ENCODE measurements around the gene DAGLA. TPM values are rescaled to one million over a fixed set of nuclear protein-coding genes. Genes with fewer than 3 reads are reported as not detected.

Gene DAGLA
- total RNA-seq, 1 experiment from 2014 or later, result 10.1 TPM

DNA sequence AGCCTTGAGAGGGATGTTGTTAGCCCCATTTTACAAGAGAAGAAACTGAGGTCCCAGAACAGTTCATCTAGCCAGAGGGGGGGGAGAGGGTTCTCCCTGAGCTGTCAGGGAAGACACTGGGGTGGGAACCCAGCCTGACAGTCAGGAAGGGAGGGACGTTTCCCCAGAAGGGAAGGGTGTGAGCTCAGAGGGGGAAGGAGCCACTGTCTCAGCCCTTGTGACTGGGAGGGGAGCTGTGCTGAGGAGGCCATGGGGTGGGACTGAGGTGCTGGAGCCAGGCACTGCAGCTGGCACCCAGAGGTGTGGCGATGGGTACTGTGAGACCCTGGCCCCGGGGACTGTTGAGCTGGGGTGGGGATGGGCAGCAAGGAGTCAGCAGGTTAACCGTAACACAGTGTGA lies 35.7 kb downstream of the DAGLA start:
- TF ChIP-seq, protein P1, sequence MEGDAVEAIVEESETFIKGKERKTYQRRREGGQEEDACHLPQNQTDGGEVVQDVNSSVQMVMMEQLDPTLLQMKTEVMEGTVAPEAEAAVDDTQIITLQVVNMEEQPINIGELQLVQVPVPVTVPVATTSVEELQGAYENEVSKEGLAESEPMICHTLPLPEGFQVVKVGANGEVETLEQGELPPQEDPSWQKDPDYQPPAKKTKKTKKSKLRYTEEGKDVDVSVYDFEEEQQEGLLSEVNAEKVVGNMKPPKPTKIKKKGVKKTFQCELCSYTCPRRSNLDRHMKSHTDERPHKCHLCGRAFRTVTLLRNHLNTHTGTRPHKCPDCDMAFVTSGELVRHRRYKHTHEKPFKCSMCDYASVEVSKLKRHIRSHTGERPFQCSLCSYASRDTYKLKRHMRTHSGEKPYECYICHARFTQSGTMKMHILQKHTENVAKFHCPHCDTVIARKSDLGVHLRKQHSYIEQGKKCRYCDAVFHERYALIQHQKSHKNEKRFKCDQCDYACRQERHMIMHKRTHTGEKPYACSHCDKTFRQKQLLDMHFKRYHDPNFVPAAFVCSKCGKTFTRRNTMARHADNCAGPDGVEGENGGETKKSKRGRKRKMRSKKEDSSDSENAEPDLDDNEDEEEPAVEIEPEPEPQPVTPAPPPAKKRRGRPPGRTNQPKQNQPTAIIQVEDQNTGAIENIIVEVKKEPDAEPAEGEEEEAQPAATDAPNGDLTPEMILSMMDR (conservative IDR thresholded peaks at IDR 0.05), result no peak
- TF ChIP-seq EZH2 (IDR thresholded peaks at IDR 0.05; ENCODE audit: low read depth), result no peak
- intact Hi-C loops (cut with micrococcal nuclease; ENCODE audit: unreplicated experiment), result no loop called here
- ChIA-PET POLR2A (ENCODE audit: unreplicated experiment) (no interaction called here), CTCF (no interaction called here)
- Histone ChIP-seq H4K20me1 (ENCODE audit: insufficient read depth) (0 out of 2 replicates have a peak, but pooled peaks cover 6% of the 10 kb centered on the region), H3K9me2 (ENCODE audit: insufficient read depth) (no peaks in the 10 kb centered on the region), H3K4me2 (no peak overlapping the region), H3K27ac (no peak overlapping the region), H3K79me2 (ENCODE audit: low read depth) (no peaks in the 10 kb centered on the region), H3K4me3 (no peak overlapping the region), H3K36me3 (ENCODE audit: low read depth) (no peaks in the 10 kb centered on the region), H3K27me3 (ENCODE audit: insufficient read depth, low read depth) (no peaks in the 10 kb centered on the region), H3K9me3 (ENCODE audit: insufficient read depth, low read depth) (no peaks in the 10 kb centered on the region), H2AFZ (no peak overlapping the region), H3K4me1 (replicated peaks; ENCODE audit: insufficient read depth) (no peaks in the 10 kb centered on the region), H3F3A (ENCODE audit: insufficient read depth, low read depth) (no peaks in the 10 kb centered on the region; the same call in 1 of the 2 replicates)
- no TSS peak for BruUV-seq (replicated peaks)
- no peak for DNase-seq

DNA sequence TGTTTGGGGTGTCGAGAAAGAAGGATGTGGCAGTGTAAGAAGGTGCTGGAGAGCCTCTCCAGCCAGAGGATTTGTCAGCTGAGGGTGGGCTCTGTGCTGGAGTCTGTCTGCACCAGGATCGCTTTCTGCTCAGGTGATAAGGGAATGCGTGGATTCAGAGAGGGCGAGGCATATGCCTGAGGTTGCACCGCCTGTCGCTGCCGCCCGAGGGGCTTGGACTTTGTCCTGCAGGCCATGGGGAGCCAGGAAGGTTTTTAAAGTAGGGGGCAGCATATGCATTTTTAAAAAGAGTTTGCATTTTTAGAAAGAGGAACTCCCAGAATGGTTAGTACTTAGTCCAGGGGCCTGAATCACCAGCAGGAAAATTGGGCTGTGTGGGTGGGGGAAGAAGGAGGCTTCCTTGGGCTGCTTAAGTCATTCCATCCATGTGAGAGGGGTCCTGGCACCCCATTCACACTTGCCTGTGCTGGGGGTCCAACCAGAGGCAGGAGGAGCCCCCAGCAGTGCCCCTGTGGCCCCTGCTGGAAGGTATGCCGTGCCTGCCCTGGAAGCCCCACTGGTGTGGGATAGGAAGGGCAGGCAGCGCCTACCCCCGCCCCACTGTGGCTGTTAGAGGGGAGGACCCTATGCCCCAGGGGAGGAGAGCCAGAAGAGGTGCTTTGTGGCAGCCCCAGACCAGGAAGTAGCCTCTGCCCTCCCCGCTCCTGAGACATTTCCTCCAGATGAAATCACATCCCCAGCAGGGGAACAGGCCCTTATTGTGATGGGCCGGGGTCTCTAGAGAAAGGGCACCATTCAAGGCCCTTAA lies 36.5 kb downstream of the DAGLA start:
- Histone ChIP-seq H3F3A (ENCODE audit: insufficient read depth, low read depth) (no peaks in the 10 kb centered on the region; the same call in 1 of the 2 replicates), H3K79me2 (ENCODE audit: low read depth) (no peaks in the 10 kb centered on the region), H2AFZ (no peak overlapping the region), H3K4me1 (replicated peaks; ENCODE audit: insufficient read depth) (no peaks in the 10 kb centered on the region), H3K27me3 (ENCODE audit: insufficient read depth, low read depth) (no peaks in the 10 kb centered on the region), H3K9me2 (ENCODE audit: insufficient read depth) (no peaks in the 10 kb centered on the region), H3K27ac (no peak overlapping the region), H3K4me2 (no peak overlapping the region), H4K20me1 (ENCODE audit: insufficient read depth) (0 out of 2 replicates have a peak, but pooled peaks cover 6% of the 10 kb centered on the region), H3K36me3 (ENCODE audit: low read depth) (no peaks in the 10 kb centered on the region), H3K4me3 (no peak overlapping the region), H3K9me3 (ENCODE audit: insufficient read depth, low read depth) (no peaks in the 10 kb centered on the region)
- POLR2A ChIA-PET (ENCODE audit: unreplicated experiment), result no interaction called here
- CTCF ChIA-PET, result no interaction called here
- BruUV-seq (replicated peaks), result no TSS peak
- DNase-seq, result no peak
- TF ChIP-seq EZH2 (IDR thresholded peaks at IDR 0.05; ENCODE audit: low read depth), result no peak
- TF ChIP-seq, protein P1 (conservative IDR thresholded peaks at IDR 0.05), result no peak
- intact Hi-C loops (cut with micrococcal nuclease; ENCODE audit: unreplicated experiment), result no loop called here

DNA sequence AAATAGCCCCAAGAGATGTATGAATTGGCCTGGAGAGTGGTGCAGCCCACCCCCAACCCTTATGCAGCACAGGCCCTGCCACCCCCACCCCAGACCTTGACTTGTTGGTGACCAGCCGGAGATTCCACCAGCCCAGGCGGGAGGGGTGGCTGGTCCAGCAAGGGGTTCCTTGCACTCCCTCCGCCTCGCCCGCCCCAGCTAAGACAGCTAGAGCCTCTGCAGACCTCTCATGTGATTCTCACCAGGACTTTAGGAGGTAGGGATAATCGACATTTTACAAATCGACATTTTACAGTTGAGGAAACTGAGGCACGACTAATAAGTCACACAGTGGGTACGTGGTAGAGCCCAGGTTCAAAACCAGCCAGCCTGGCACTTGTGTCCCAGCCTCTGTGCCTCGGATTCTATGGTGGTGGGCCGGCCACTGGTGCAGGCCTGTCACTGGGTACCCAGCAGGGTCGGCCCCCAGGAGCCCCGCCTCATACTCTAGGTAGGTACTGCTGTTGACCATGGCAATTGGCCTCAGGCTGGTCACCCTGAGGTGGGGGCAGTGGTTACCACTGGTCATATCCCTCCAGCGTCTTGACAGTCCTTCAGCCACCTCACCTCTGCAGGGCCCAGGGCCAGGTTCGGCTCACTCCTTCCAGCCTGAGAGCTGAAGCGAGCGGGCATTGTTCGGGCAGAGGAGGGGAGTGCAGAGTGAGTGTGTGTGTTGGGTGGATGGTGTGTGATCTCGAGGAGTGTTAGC lies 37.3 kb downstream of the DAGLA start:
- no peaks in the 10 kb centered on the region; the same call in 1 of the 2 replicates for H3F3A ChIP-seq (ENCODE audit: insufficient read depth, low read depth)
- H3K9me2 ChIP-seq (ENCODE audit: insufficient read depth), result no peaks in the 10 kb centered on the region
- no peak overlapping the region for H3K4me3 ChIP-seq
- CTCF ChIA-PET, result no interaction called here
- intact Hi-C loops (cut with micrococcal nuclease; ENCODE audit: unreplicated experiment), result no loop called here
- H2AFZ ChIP-seq, result no peak overlapping the region
- H3K79me2 ChIP-seq (ENCODE audit: low read depth), result no peaks in the 10 kb centered on the region
- POLR2A ChIA-PET (ENCODE audit: unreplicated experiment), result no interaction called here
- BruUV-seq (replicated peaks), result no TSS peak
- no peaks in the 10 kb centered on the region for H3K36me3 ChIP-seq (ENCODE audit: low read depth)
- H3K9me3 ChIP-seq (ENCODE audit: insufficient read depth, low read depth), result no peaks in the 10 kb centered on the region
- TF ChIP-seq EZH2 (IDR thresholded peaks at IDR 0.05; ENCODE audit: low read depth), result no peak
- TF ChIP-seq, protein P1 (conservative IDR thresholded peaks at IDR 0.05), result no peak
- 0 out of 2 replicates have a peak, but pooled peaks cover 6% of the 10 kb centered on the region for H4K20me1 ChIP-seq (ENCODE audit: insufficient read depth)
- H3K4me2 ChIP-seq, result no peak overlapping the region
- H3K27me3 ChIP-seq (ENCODE audit: insufficient read depth, low read depth), result no peaks in the 10 kb centered on the region
- no peak overlapping the region for H3K27ac ChIP-seq
- no peaks in the 10 kb centered on the region for H3K4me1 ChIP-seq (replicated peaks; ENCODE audit: insufficient read depth)
- DNase-seq, result no peak

Measured in PC-9 (cell line).